GM11168 (cell line): ENCODE measurements around the gene ASB13.

ENCODE experiments used
- in situ Hi-C: fragments of 300-500 bp; cut with MboI; formaldehyde crosslinking; loops from one replicate; pipeline ENCODE4 v1.12.0; 2022; ENCODE audit warnings: low sequenced_read_pairs; ENCODE audit not compliant: unreplicated experiment

Gene ASB13, protein sequence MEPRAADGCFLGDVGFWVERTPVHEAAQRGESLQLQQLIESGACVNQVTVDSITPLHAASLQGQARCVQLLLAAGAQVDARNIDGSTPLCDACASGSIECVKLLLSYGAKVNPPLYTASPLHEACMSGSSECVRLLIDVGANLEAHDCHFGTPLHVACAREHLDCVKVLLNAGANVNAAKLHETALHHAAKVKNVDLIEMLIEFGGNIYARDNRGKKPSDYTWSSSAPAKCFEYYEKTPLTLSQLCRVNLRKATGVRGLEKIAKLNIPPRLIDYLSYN

GRCh38 chr10:5666008-5666840, at the start of gene ASB13:
TSS of gene ASB13 (minus strand) at chr10:5666595. CDS start at chr10:5666551, 44 bp downstream.
- in situ Hi-C loops: no loop called here

DNA sequence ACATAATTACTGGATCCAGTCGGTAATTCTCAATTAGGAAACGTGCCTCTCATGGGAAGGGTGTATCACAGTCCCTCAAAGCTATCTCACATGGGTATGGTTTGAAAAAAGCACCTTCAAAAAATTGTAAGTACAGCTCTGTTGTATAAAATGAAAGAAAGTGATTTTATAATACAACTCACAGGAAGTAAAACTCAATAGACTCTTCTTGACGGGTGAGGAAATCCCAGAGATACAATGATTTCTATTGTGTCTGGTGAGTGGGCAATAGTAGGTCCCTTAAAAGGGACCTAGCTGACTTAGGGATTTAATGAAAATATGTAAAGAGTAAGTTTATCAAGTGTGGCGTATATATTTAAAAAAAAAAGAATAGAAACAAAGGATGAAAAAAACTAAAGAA, 45.2 kb upstream of the ASB13 start:
- in situ Hi-C loops: no loop called here

- in situ Hi-C loops: no loop called here
These were observed 44.5 kb upstream of the ASB13 start for GRCh38 chr10:5710859-5711258.

DNA sequence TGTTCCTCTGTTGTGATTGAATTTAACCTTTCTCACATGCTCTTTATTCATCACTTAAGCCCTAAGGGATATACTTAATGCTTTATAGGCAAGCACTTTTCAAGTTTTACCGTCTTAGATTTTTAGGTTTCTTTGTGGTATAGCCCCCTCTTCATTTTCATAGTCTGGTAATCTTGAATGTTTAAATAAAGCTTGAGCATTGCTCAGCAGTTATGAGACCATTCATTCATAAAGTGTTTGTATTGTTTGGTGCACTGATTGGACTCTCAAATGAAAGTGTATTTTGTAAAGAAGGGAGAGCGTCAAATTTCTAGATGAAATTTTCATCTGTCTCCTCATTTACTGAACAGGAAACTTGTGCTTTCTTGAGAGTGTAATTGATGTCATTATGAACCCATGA, 43.5 kb upstream of the ASB13 start:
- in situ Hi-C loops: no loop called here

- in situ Hi-C loops: no loop called here
These were observed 42.0 kb upstream of the ASB13 start for GRCh38 chr10:5708356-5708755.

DNA sequence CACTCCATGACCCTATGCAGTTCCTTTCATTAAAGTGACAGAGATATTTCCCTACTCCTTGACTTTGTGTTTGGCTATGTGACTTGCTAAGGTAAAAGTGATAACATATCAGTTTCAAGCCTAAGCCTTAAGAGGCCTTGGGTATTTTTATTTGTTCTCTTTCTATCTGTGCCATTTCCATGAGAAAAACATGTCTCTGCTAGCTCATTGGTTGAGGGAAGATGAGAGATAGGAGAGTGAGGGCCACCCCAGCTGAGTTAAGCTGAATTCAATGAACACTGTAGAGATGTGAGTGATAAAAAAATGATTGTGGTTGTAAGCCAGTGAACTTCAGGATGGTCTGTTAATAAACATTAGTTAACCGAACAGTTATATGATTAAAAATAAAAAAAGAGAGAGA, 31.7 kb upstream of the ASB13 start:
- in situ Hi-C loops: no loop called here

GRCh38 chr10:5697342-5697741, 30.9 kb upstream of the ASB13 start:
- in situ Hi-C loops: no loop called here

GRCh38 chr10:5694573-5694972, 28.2 kb upstream of the ASB13 start:
- in situ Hi-C loops: no loop called here

DNA sequence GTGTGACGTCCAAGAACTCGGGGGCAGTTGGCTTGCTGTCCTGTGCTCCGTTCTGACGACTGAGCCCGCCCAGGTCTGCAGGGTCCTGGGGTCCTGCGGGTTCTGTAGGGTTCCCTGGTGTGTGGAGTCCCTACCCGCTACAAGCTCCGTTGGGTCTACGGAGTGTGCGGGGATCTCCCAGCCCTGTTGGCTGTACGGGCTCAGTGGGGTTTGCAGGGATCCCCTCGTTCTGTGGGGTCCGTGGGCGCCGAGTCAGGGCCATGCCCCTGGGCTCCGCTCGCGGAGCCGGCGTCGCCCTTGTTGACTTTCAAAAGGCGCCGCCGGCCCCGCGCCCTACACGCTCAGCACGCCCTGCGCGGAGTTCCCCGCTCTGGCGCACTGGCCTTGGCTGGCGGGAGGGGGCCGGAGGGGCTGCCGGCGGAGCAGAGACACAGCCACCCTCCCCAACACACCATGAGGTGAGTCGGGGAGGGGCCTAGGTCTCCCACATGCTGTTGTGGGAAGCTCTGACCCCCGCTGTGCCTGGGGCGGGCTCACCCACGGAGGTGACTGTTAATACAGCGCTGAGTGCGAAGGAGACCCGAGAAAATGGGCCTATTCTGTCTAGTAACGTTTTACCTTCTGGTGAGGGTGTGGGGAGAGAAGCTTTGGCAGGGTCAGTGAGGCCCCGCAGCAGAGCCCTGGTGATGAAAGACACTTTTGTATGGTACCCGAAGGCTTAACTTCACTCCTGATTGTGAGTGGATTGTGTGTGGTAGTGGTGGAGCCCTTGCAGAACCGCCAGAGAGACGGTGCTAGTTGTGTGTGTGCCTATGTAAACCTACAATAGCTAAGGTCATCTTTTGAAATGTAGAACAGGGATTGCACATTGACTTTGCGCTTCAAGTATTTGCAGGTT, 26.3 kb upstream of the ASB13 start:
- in situ Hi-C loops: no loop called here

GRCh38 chr10:5691786-5692185, 25.4 kb upstream of the ASB13 start:
- in situ Hi-C loops: no loop called here

GRCh38 chr10:5688587-5688986, 22.2 kb upstream of the ASB13 start:
- in situ Hi-C loops: no loop called here

- in situ Hi-C loops: no loop called here
These were observed 19.4 kb upstream of the ASB13 start for GRCh38 chr10:5685764-5686240.

GRCh38 chr10:5684971-5685763, 18.8 kb upstream of the ASB13 start:
- in situ Hi-C loops: no loop called here

- in situ Hi-C loops: no loop called here
These were observed 18.0 kb upstream of the ASB13 start, which contains the start of gene TASOR2 for GRCh38 chr10:5684318-5684970. TSS of gene TASOR2 (plus strand) at chr10:5684838. CDS start at chr10:5720643, 35,805 bp downstream.

DNA sequence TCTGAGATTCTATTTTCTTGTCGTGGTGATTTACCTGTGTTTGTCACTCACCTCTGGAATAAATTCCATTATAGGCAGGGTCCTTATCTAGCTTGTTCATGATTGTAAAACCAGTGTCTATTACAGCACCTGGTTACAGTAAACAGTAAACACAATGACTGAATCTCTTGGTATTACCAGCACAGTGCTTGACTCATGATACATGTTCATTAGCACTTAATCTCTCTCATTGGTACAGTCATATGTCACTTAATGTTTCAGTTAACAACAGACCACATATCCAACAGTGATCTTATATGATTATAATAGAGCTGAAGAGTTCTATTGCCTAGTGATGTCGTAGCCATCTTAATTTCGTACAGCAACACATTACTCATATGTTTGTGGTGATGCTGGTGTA, 16.7 kb upstream of the ASB13 start:
- in situ Hi-C loops: no loop called here

DNA sequence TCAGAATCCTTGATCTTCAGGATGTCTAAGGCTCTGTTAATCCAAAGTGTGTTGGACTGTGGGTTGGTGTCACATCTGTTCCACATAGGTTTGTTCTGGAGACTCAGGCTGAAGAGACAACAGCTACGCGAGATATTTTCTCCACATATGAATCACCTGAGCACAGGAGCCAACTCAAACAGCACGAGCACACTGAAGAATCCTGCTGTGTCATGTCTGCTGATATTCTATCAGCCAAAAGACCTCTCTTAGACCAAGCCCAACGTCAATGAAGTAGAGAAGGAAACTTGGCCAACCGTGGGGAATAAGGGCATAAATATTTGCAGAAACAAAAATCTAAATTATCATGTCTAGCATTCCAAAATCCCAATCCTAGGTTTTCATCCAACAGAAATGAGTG, 15.5 kb upstream of the ASB13 start:
- in situ Hi-C loops: no loop called here

DNA sequence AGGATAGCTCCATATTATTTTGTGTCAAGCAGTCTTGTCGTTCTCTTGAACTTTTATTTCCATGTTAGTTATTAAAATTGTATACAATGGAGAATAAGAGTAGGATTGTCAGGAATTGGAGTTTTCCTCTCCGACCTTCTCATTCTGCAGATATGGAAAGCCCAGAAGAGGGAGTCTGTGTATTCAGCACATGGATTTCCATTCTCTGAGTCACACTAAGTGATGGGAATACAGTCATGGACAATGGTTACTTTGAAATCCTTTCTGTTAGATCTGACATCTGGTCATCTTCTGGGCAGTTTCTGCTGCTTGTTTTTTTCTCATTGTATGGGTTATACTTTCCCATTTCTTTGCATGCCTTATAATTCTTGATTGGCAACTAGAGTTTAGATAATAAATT, 13.2 kb upstream of the ASB13 start:
- in situ Hi-C loops: no loop called here

DNA sequence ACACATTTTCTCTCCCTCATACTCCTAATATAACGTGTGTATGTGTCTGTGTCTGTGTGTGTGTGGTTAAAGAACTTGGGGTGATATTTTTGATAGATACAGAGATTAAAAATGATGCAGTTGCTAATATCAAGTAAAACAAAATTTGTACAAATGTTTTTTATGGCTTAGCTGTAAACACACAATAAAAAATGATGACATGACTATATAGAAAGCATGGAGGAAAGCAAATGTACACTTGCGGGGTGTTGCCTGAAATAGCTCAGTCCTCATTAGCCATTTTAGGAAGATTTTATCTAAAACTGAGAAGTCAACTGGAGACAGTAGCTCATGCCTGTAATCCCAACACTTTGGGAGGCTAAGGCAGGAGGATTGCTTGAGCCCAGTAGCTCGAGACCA, 12.6 kb upstream of the ASB13 start:
- in situ Hi-C loops: no loop called here

- in situ Hi-C loops: no loop called here
These were observed 12.1 kb upstream of the ASB13 start for GRCh38 chr10:5678397-5679036.
